Astrocyte (in vitro differentiated cells and primary cell): ENCODE measurements around the gene CD1E.

Experiments used
- CTCF ChIP-seq: IDR thresholded peaks from 2 replicates; pipeline ENCODE4 v1.5.1; 2011; ENCODE audit warnings: low read depth, mild to moderate bottlenecking, inconsistent platforms, low read length, moderate library complexity; ENCODE audit not compliant: insufficient read depth
- EZH2 ChIP-seq: IDR thresholded peaks from 2 replicates; pipeline ENCODE4 v1.6.1; 2012; ENCODE audit warnings: mild to moderate bottlenecking, low read length, inconsistent platforms; ENCODE audit not compliant: insufficient read depth

DNA sequence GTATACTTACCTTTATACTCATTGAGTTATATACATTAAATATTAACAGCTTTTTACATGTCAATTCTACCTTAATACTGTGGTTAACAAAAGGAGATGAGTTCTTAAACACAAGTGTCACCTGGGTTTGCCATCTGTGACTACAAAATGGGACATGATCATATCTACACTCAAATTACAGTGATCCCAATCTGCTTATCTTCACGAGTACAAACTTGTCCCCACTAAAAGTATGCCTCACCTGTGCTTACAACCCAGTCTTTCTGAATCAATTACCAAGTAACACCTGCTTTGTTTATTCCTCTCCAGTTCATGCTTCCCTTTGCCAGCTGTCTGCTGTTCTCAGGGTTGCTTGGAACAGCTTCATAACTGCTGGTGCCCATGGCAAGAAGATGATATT is 8.8 kb downstream of the CD1E start:
- TF ChIP-seq CTCF = no peak
- TF ChIP-seq EZH2 = no peak
